ENCODE measurements around the gene DOHH. TPM values are rescaled to one million over a fixed set of nuclear protein-coding genes. Genes with fewer than 3 reads are reported as not detected.

DOHH gene
- total RNA-seq, 4 donors from 2014 or later = 11.7 to 28.1 (median 13.0) TPM

- ATAC-seq (ENCODE audit: low FRiP score) = no peak
- DNase-seq (ENCODE audit: low spot score) = no peak
- TF ChIP-seq, protein P1, sequence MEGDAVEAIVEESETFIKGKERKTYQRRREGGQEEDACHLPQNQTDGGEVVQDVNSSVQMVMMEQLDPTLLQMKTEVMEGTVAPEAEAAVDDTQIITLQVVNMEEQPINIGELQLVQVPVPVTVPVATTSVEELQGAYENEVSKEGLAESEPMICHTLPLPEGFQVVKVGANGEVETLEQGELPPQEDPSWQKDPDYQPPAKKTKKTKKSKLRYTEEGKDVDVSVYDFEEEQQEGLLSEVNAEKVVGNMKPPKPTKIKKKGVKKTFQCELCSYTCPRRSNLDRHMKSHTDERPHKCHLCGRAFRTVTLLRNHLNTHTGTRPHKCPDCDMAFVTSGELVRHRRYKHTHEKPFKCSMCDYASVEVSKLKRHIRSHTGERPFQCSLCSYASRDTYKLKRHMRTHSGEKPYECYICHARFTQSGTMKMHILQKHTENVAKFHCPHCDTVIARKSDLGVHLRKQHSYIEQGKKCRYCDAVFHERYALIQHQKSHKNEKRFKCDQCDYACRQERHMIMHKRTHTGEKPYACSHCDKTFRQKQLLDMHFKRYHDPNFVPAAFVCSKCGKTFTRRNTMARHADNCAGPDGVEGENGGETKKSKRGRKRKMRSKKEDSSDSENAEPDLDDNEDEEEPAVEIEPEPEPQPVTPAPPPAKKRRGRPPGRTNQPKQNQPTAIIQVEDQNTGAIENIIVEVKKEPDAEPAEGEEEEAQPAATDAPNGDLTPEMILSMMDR (IDR thresholded peaks at IDR 0.05) = no peak
These were observed 37.2 kb upstream of the DOHH start for GRCh38 chr19:3537438-3538240.

DNA sequence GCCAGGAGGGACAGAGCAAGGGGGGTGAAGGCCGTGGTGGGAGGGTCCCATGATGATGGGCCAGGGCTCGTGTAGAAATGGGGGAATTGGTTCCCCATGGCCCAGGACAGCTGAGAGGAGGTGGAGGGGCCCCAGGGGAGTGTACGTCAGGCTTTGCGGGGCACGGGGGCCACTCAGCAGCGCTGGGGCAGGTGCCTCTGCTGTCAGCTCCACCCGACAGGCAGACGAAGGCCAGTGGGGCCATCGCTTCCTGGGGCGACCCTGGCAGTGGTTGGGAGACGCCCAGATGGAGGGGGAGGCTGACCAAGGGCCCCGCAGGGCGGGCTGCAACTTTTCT is 36.6 kb upstream of the DOHH start:
- ATAC-seq (ENCODE audit: low FRiP score) = no peak
- TF ChIP-seq, protein P1 (IDR thresholded peaks at IDR 0.05) = no peak
- no peak for DNase-seq (ENCODE audit: low spot score)

DNA sequence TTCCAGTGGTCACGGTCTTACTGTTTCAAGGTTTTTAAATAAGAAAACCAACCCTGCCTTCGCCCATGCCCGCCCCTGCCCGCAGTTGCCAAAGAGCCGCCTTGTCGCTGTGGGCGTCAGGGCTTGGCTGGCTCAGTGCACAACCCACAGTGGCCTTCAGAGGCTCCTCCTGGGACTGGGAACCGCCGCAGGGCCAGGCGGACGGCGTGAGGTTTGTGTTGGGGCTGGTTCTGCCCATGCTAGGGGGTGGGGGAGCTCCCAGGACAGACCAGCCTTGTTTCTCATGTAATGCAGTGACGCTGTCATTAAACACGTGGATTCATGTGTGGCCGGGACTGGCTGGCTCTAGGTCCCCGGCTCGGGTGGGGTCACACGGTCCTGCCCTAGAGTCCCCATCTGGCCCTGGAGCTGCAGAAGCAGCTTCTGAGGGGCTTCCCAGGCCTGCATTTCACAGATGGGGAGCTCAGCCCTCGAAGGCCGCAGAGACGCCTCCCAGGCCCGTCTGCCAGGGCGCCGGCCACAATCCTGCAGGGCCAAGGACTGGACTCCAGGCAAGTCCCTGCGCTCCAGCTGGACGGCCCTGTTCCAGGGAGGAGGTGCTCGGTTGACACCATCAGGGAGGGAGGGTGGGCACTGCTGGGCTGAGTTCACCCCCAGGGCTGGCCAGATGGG is 36.1 kb upstream of the DOHH start:
- no peak for ATAC-seq (ENCODE audit: low FRiP score)
- no peak for DNase-seq (ENCODE audit: low spot score)
- TF ChIP-seq, protein P1 (IDR thresholded peaks at IDR 0.05) = no peak

GRCh38 chr19:3535981-3536380 is 35.5 kb upstream of the DOHH start:
- DNase-seq (ENCODE audit: low spot score) = no peak
- TF ChIP-seq, protein P1 (IDR thresholded peaks at IDR 0.05) = no peak
- no peak for ATAC-seq (ENCODE audit: low FRiP score)

- ATAC-seq (ENCODE audit: low FRiP score) = no peak
- TF ChIP-seq, protein P1 (IDR thresholded peaks at IDR 0.05) = no peak
- DNase-seq (ENCODE audit: low spot score) = no peak
These were observed 35.1 kb upstream of the DOHH start for GRCh38 chr19:3535563-3535965.

DNA sequence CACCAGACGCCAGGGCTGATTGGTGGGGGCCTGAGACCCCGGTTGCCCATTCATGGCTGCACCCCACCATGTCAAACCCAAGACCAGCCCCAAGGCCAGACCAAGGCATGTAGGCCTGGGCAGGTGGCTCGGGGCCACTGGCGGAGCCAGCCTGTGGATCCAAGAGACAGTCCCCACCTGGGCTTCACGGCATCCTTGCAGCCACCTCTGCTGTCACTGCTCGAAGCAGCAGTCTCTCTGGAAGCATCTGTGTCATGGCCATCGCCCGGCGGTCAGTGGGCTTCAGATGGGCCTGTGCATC is 34.7 kb upstream of the DOHH start:
- ATAC-seq (ENCODE audit: low FRiP score) (no peak), DNase-seq (ENCODE audit: low spot score) (no peak)
- TF ChIP-seq, protein P1 (IDR thresholded peaks at IDR 0.05) = no peak

All from omental fat pad (tissue), 4 donors.